ENCODE data around the gene KY.

KY gene

DNA sequence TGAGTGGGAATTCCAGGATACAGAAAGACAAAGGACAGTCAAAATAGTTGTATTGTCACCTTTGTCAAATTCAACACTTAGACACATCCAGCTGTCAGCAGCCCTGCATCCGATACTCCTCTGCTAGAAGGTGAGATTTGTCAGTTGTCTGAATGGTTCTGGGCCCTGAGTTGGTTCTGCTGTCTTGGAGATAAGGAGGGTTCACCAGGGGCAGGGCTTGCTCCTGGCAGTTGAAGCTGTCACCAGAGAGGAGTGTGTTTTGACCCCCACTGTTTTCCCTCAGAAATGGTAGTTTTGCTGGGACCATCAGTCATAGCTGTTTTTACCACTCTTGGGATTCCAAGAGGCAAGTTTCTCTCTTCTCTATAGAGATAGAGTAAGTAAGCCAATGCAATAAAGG lies 3.2 kb upstream of the KY start:
- H3K27ac ChIP-seq: no peak overlapping the region
- no peak for DNase-seq
- no peaks in the 10 kb centered on the region for H3K36me3 ChIP-seq
- intact Hi-C loops (cut with DNase I; ENCODE audit: low total_unique reads): no loop called here
- no peaks in the 10 kb centered on the region for H3K9me3 ChIP-seq
- peaks cover 0 to 28% (median 13%) of the 10 kb centered on the region in 4 donors for H3K4me1 ChIP-seq
- no peak overlapping the region for H3K4me3 ChIP-seq
- TF ChIP-seq, protein P1, sequence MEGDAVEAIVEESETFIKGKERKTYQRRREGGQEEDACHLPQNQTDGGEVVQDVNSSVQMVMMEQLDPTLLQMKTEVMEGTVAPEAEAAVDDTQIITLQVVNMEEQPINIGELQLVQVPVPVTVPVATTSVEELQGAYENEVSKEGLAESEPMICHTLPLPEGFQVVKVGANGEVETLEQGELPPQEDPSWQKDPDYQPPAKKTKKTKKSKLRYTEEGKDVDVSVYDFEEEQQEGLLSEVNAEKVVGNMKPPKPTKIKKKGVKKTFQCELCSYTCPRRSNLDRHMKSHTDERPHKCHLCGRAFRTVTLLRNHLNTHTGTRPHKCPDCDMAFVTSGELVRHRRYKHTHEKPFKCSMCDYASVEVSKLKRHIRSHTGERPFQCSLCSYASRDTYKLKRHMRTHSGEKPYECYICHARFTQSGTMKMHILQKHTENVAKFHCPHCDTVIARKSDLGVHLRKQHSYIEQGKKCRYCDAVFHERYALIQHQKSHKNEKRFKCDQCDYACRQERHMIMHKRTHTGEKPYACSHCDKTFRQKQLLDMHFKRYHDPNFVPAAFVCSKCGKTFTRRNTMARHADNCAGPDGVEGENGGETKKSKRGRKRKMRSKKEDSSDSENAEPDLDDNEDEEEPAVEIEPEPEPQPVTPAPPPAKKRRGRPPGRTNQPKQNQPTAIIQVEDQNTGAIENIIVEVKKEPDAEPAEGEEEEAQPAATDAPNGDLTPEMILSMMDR (IDR thresholded peaks at IDR 0.05): no peak
- H3K27me3 ChIP-seq: no peaks in the 10 kb centered on the region

DNA sequence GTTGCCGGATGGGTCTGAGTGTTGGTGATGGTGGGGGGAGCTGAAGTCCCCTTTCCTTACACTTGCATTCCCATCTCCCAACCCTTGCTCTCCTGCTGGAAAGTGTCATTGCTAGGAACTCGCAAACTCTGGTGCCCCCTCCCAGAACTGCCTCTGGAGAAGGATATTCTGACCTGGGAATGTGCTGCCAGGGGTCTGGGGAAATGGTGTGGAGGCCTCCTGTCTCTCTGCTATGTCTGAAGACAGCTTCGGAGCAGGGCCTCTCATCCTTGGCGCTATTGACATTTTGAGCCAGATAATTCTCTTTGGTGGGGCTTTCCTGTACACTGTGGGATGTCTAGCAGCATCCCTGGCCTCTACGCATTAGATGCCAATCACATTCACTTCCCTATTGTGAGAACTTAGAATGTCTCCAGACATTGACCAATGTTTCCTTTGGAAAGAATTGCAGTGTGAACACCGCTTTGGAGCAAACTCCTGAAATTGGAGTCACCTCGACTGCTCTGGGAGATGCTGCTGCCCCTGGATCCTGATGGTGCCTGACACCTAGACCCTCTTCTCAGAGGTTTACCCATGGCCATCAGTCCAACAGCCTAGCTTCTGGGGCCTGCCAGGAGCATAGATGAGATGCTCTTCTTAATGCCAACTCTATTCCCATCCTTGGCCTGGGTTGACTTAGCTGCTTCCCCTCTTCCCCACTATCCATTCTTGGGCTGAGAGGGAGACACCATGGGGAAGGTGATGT lies 2.2 kb upstream of the KY start:
- no peak for DNase-seq
- intact Hi-C loops (cut with DNase I; ENCODE audit: low total_unique reads): no loop called here

DNA sequence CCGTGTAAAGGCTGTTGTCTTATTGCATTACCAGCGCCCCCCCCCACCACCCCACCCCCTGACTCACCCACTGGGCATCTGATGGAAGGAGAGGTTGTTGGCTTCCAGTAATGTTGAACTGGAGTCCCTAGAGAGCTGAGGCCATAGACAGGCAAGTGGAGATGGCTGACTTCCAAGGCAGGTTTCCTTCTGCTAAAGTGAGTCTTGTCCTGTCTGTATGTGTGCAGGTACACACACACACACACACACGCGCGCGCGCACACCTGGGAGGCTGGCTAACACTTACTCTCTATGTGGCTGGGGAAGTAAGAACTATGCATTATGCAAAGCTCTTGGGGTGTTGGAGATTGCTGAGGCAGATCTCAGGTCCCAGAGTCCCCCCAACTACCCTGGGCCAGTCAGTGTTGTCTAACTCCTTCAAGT lies 1.6 kb upstream of the KY start:
- peaks cover 0 to 28% (median 13%) of the 10 kb centered on the region in 4 donors for H3K4me1 ChIP-seq
- TF ChIP-seq, protein P1 (IDR thresholded peaks at IDR 0.05): no peak
- H3K36me3 ChIP-seq: no peaks in the 10 kb centered on the region
- no peak overlapping the region for H3K4me3 ChIP-seq
- H3K27me3 ChIP-seq: no peaks in the 10 kb centered on the region
- peak overlapping the region in 1 of 2 donors; percentile 76 for H3K27ac ChIP-seq
- intact Hi-C loops (cut with DNase I; ENCODE audit: low total_unique reads): no loop called here
- no peaks in the 10 kb centered on the region for H3K9me3 ChIP-seq
- DNase-seq: no peak

More for the DNA sequence above, 2.2 kb upstream of the KY start:
- H3K27ac ChIP-seq: peak overlapping the region in 1 of 2 donors; percentile 76
- no peak overlapping the region for H3K4me3 ChIP-seq
- peaks cover 0 to 28% (median 13%) of the 10 kb centered on the region in 4 donors for H3K4me1 ChIP-seq
- H3K36me3 ChIP-seq: no peaks in the 10 kb centered on the region
- TF ChIP-seq, protein P1 (IDR thresholded peaks at IDR 0.05): no peak
- no peaks in the 10 kb centered on the region for H3K9me3 ChIP-seq
- no peaks in the 10 kb centered on the region for H3K27me3 ChIP-seq

DNA sequence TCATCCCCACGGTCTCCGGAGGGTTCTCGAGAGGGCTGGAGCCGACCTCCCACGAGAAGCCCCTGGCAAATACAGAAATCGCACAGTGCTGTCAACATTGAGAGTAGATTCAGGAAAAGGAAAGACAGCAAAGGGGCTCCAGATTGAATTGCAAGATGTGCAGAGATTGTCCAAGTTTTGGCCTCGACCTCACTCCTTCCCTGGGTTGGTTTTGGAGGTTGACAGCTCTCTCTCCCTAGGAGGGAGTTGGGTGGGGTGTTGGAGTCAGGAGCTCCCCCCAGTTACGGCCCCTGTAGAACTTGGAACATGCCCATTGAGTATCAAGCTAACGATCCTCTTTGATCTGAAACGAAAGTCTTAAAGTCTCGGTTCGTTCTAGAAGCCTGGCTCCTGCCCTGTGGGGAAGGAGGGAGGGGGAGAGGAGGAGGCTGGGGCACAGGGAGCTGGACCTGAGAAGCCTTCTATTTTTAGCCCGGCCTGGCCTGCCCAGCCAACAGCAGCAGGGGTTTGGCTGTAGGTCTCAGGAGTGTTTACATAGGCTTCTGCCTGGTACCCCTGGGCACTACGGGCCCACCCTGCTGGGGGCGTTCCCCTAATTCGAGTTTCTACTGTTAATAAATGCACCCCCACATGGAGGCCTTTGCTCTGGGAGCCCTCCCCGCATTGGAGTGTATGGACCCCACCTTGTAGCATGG lies 672 bp upstream of the KY start:
- Histone ChIP-seq H3K27me3 (no peaks in the 10 kb centered on the region), H3K27ac (peak overlapping the region; percentile 50 to 76), H3K4me3 (peak overlapping the region; percentile 48 to 61), H3K36me3 (no peaks in the 10 kb centered on the region), H3K9me3 (no peaks in the 10 kb centered on the region), H3K4me1 (peaks cover 0 to 30% (median 13%) of the 10 kb centered on the region in 4 donors)
- peak in 1 of 2 donors; percentile 85 for DNase-seq
- TF ChIP-seq, protein P1 (IDR thresholded peaks at IDR 0.05): no peak
- intact Hi-C loops (cut with DNase I; ENCODE audit: low total_unique reads): no loop called here

DNA sequence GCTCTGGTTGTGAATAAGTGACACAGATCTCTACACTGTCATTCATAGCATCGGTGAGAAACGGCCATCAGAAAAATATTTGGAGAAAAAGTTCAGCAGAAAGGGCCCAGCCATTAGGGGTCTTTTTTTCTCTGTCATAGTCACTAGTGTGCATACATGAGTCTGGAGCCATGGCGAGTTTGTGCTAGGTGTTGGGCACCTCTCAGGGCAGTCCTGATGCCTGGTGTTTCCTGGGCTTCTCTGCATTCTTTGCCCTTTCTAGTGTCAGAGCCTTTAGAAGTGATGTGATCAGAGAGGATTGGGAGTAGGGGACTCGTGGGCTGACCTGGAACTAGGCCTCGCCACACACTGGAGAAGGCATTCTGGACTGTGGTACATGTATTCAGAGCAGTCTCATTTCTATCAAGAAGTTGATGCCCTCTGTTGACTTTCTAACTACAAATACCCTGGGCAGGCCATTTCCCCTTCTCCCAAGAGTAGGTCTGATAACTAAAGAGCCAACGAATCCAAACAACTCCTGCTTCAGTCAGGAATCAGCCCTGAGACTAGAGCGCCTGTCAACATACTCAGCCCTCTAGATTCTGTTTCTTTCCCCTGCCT lies 1.6 kb downstream of the KY start:
- intact Hi-C loops (cut with DNase I; ENCODE audit: low total_unique reads): no loop called here

More for the DNA sequence above, 1.6 kb downstream of the KY start:
- peaks cover 0 to 46% (median 14%) of the 10 kb centered on the region in 4 donors for H3K4me1 ChIP-seq
- no peaks in the 10 kb centered on the region for H3K36me3 ChIP-seq
- H3K4me3 ChIP-seq: no peak overlapping the region
- H3K27me3 ChIP-seq: no peaks in the 10 kb centered on the region
- DNase-seq: no peak
- no peaks in the 10 kb centered on the region for H3K9me3 ChIP-seq
- TF ChIP-seq, protein P1 (IDR thresholded peaks at IDR 0.05): no peak
- H3K27ac ChIP-seq: no peak overlapping the region

All from tibial artery (tissue), 4 donors.